NK-92 treated with Interleukin-12 subunit alpha and Interleukin-12 subunit beta, amount 100 ng/mL, for 24 hours (cell line): Measurements from ENCODE around the gene SLC30A7.
A peak's percentile ranks its signal among the peaks of the same experiment; 100 is the strongest.

ENCODE experiments used
- DNase-seq: peaks from one replicate; lab custom pipeline; 2025; lab: John Stamatoyannopoulos, UW

The SLC30A7 gene

GRCh38 chr1:101025657-101026429, 130.0 kb downstream of the SLC30A7 start, which contains the start of gene DPH5:
Gene DPH5 (minus strand): TSS chr1:101025784. CDS start chr1:101025443, 341 bp downstream.
- DNase-seq = peak; percentile 84

DNA sequence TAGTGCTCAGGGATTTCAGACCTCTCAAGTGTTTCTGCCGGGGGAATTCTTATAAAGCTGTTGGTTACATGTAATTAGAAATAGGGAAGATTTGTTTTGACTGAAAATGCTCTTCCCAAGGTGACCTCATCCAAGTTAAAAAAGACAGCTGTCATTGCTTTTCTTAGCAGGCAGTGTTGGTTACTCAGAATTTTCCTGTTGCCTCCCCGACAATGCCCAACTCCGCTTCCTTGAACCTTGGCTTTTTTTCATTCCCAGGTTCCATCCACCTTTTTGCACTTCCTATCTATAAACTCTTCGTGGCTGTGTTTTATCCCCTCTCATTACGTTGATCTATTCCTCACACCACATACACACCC, 130.5 kb downstream of the SLC30A7 start:
- no peak for DNase-seq

GRCh38 chr1:101027194-101027772, 131.4 kb downstream of the SLC30A7 start:
- no peak for DNase-seq

DNA sequence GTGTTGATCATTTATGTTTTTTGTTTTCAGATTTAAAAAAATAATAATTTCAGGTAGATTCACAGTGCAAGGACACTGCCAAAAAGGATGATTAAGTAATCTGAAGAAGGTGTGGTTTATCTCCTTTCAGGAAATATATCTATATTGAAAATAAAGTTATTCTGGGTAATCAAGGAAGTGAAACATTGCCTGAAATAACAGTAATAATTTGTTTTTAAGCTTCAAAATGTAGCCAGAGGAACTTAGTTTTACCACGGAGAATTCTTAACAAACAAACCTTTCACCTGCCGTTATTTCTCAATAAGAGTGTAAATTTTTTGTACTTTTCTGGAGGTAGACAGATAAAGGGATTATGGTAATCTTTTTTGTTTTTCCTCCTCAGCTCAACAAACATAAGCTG, 132.6 kb downstream of the SLC30A7 start:
- DNase-seq = no peak

- DNase-seq = no peak
Observed at GRCh38 chr1:101029184-101029583, 133.3 kb downstream of the SLC30A7 start.

GRCh38 chr1:101030881-101031280, 135.0 kb downstream of the SLC30A7 start:
- DNase-seq = no peak
